Karpas-422 (cell line): ENCODE data around the gene CELF2. TPM values are rescaled to one million over a fixed set of nuclear protein-coding genes. Genes with fewer than 3 reads are reported as not detected.
A peak's percentile ranks its signal among the peaks of the same experiment; 100 is the strongest.

ENCODE experiments used
- DNase-seq: peaks from one replicate; pipeline ENCODE4 v3.0.0-alpha.2; 2015
- H2AFZ ChIP-seq: fragments of 200-600 bp; sonication (generic); 2 replicates; pipeline ENCODE4 v1.6.1; 2014; ENCODE audit warnings: antibody characterized with exemption, low read length, mixed read lengths
- H3K27ac ChIP-seq: fragments of 200-600 bp; sonication (generic); 2 replicates; pipeline ENCODE4 v1.5.1; 2014; ENCODE audit warnings: mild to moderate bottlenecking, low read length, moderate library complexity
- H3K27me3 ChIP-seq: fragments of 200-600 bp; sonication (generic); 2 replicates; pipeline ENCODE4 v1.6.1; 2014; ENCODE audit warnings: low read length, mixed read lengths
- H3K36me3 ChIP-seq: fragments of 200-600 bp; sonication (generic); 2 replicates; pipeline ENCODE4 v1.6.1; 2014; ENCODE audit warnings: low read length, mixed read lengths; ENCODE audit not compliant: insufficient read depth
- H3K4me1 ChIP-seq: fragments of 200-600 bp; sonication (generic); 2 replicates; pipeline ENCODE4 v1.6.1; 2014; ENCODE audit warnings: mild to moderate bottlenecking, low read length, mixed read lengths
- H3K4me2 ChIP-seq: fragments of 200-600 bp; sonication (generic); 2 replicates; pipeline ENCODE4 v1.6.1; 2014; ENCODE audit warnings: low read length, low read depth, mild to moderate bottlenecking; ENCODE audit not compliant: poor library complexity, severe bottlenecking
- H3K4me3 ChIP-seq: fragments of 200-600 bp; sonication (generic); 2 replicates; pipeline ENCODE4 v1.5.1; 2014; ENCODE audit warnings: mild to moderate bottlenecking, antibody characterized with exemption, low read length, mixed read lengths
- H3K79me2 ChIP-seq: fragments of 200-600 bp; sonication (generic); 2 replicates; pipeline ENCODE4 v1.6.1; 2014; ENCODE audit warnings: mild to moderate bottlenecking, low read length, mixed read lengths
- H3K9ac ChIP-seq: fragments of 200-600 bp; sonication (generic); 2 replicates; pipeline ENCODE4 v1.6.0; 2014; ENCODE audit warnings: low read length
- H3K9me2 ChIP-seq: fragments of 200-600 bp; sonication (generic), shearing (Covaris generic); replicated peaks from 2 replicates; pipeline ENCODE4 v1.6.0; 2014; ENCODE audit warnings: mild to moderate bottlenecking, low read length, moderate library complexity; ENCODE audit not compliant: insufficient read depth
- H3K9me3 ChIP-seq: fragments of 300-700, 200-600 bp; sonication (generic); 2 replicates; pipeline ENCODE4 v1.6.1; 2014; ENCODE audit warnings: low read length, mixed read lengths
- H4K20me1 ChIP-seq: fragments of 200-600 bp; sonication (generic); 2 replicates; pipeline ENCODE4 v1.6.1; 2014; ENCODE audit warnings: mild to moderate bottlenecking, antibody characterized with exemption, low read length, low read depth; ENCODE audit not compliant: insufficient read depth
- total RNA-seq: library from RNA; depleted of rRNA; stranded (reverse); fragments of >200 nt; shearing (Covaris generic); gene quantifications from 2 replicates; pipeline ENCODE4 v1.2.3, GENCODE V29; 2014; ENCODE audit warnings: low replicate concordance

Gene CELF2
- total RNA-seq, 1 experiment from 2014 or later: 2.3 TPM

- no peak overlapping the region for H3K9ac ChIP-seq
- no peak overlapping the region for H2AFZ ChIP-seq
- no peaks in the 10 kb centered on the region for H3K9me2 ChIP-seq
- H3K4me2 ChIP-seq: peak overlapping the region; percentile 64
- no peak overlapping the region for H3K27ac ChIP-seq
- no peaks in the 10 kb centered on the region for H3K79me2 ChIP-seq
- peaks cover 45% of the 10 kb centered on the region for H3K4me1 ChIP-seq
- no peaks in the 10 kb centered on the region for H3K36me3 ChIP-seq
- no peaks in the 10 kb centered on the region for H3K9me3 ChIP-seq
- no peak overlapping the region for H3K4me3 ChIP-seq
- DNase-seq: no peak
- H4K20me1 ChIP-seq: peaks cover 9% of the 10 kb centered on the region; the same call in 1 of the 2 replicates
- H3K27me3 ChIP-seq: no peaks in the 10 kb centered on the region
Observed at GRCh38 chr10:11243425-11244222, 226.0 kb downstream of the CELF2 start.

- no peak overlapping the region for H3K4me3 ChIP-seq
- H3K4me1 ChIP-seq: peaks cover 52% of the 10 kb centered on the region
- peak; percentile 50 for DNase-seq
- no peaks in the 10 kb centered on the region for H3K79me2 ChIP-seq
- H3K27me3 ChIP-seq: no peaks in the 10 kb centered on the region
- no peaks in the 10 kb centered on the region for H3K9me3 ChIP-seq
- H2AFZ ChIP-seq: no peak overlapping the region
- no peak overlapping the region for H3K27ac ChIP-seq
- peaks cover 12% of the 10 kb centered on the region; the same call in 1 of the 2 replicates for H4K20me1 ChIP-seq
- H3K4me2 ChIP-seq: peak overlapping the region; percentile 38
- no peak overlapping the region for H3K9ac ChIP-seq
- no peaks in the 10 kb centered on the region for H3K36me3 ChIP-seq
- no peaks in the 10 kb centered on the region for H3K9me2 ChIP-seq
Observed at GRCh38 chr10:11245095-11245479, 227.4 kb downstream of the CELF2 start.

DNA sequence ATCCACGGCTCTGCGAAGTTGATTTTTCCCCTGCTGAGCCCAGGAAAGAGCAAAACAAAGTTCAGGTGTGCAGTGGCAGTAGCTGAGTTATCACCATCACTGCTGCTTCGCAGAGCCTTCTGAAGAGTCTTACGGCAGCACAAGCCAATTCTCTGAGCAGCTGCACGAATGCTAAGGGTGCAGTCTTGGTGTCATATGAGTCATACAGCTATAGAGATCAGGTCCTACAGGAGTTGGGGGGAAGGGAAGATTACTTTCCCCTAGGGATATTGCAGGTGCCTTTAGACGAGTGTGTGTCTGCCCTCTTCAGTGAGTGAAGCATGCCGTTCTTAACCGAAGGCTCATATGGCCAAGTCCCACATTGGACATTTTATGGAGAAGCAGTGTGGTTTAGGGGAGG is 227.8 kb downstream of the CELF2 start:
- H3K27me3 ChIP-seq: no peaks in the 10 kb centered on the region
- no peak overlapping the region for H2AFZ ChIP-seq
- no peaks in the 10 kb centered on the region for H3K36me3 ChIP-seq
- H3K4me3 ChIP-seq: no peak overlapping the region
- H3K4me1 ChIP-seq: peaks cover 55% of the 10 kb centered on the region
- H3K9me3 ChIP-seq: no peaks in the 10 kb centered on the region
- H3K4me2 ChIP-seq: peak overlapping the region; percentile 38
- peaks cover 12% of the 10 kb centered on the region; the same call in 1 of the 2 replicates for H4K20me1 ChIP-seq
- H3K9me2 ChIP-seq: no peaks in the 10 kb centered on the region
- H3K9ac ChIP-seq: no peak overlapping the region
- no peaks in the 10 kb centered on the region for H3K79me2 ChIP-seq
- DNase-seq: peak; percentile 76
- no peak overlapping the region for H3K27ac ChIP-seq

DNA sequence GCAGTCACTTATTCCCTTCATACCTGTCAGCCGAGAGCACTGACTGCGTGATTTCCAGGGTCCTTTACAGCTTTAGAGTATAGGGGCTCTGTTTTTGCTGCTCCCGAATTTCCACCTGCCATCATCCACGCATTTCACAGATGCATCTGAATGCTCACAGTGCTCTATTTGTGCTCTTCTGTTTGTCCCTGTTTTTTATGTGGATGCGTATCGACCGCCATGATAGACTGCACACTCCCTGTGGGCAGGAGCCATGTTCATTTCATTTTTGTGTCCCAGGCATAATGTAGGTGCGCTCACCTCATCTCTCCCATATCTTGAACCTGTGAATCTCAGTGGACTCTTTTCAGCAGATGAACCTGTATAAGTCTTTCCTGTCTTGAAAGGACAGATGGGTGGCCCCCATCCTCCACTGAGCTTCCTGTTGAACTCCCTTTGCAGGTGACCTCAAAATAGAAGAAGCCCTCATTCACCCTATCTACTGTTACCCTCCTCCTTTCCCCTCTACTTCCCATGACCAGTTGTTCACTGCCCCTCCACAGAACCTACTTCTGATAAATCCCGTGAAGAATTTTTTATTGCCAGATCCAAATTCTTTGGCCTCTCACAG is 228.4 kb downstream of the CELF2 start:
- H3K4me1 ChIP-seq: peaks cover 60% of the 10 kb centered on the region
- no peaks in the 10 kb centered on the region for H3K79me2 ChIP-seq
- no peaks in the 10 kb centered on the region for H3K9me2 ChIP-seq
- H3K9ac ChIP-seq: no peak overlapping the region
- H3K27me3 ChIP-seq: no peaks in the 10 kb centered on the region
- no peaks in the 10 kb centered on the region for H3K36me3 ChIP-seq
- no peaks in the 10 kb centered on the region for H3K9me3 ChIP-seq
- H3K27ac ChIP-seq: no peak overlapping the region
- no peak overlapping the region for H2AFZ ChIP-seq
- H3K4me2 ChIP-seq: peak overlapping the region; percentile 38
- no peak overlapping the region for H3K4me3 ChIP-seq
- DNase-seq: no peak
- peaks cover 12% of the 10 kb centered on the region; the same call in 1 of the 2 replicates for H4K20me1 ChIP-seq

DNA sequence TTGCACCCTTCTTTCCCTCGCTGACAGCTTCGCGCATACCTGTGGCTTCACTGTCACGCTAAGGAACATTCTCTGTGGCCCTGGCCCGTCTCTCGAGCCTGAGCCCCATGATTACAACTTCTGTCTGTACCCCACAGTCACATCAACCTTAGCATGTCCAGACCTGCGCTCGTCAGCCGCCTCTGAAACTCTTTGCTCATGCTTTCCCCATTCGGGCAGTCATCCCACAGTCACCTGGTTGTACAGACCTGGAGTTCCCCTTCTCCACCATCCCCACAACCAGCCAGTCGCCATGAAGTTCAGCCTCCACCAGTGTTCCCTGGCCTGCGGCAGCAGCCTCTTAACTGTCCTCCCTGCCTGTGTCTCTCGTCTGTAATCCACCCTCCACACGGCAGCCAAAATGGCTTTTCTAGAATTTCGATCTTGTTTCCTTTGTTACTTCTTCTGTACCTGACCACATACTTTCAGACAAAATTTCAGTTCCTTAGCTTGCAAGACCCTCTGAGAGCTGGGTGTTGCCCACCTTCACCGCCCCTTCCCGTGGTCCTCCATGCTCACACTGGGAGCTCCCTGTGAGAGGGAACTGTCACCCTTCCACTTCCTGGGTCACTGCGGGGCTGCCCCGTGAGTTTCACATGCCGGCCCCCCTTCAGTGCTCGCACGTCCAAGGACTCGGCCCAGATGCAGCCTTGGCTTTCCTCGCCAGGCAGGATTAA is 229.2 kb downstream of the CELF2 start:
- Histone ChIP-seq H3K27me3 (no peaks in the 10 kb centered on the region), H4K20me1 (peaks cover 12% of the 10 kb centered on the region; the same call in 1 of the 2 replicates), H3K4me1 (peaks cover 58% of the 10 kb centered on the region), H3K9ac (no peak overlapping the region), H3K9me2 (no peaks in the 10 kb centered on the region), H3K79me2 (no peaks in the 10 kb centered on the region), H3K36me3 (no peaks in the 10 kb centered on the region), H3K4me3 (no peak overlapping the region), H3K27ac (no peak overlapping the region), H3K9me3 (no peaks in the 10 kb centered on the region), H3K4me2 (no peak overlapping the region), H2AFZ (no peak overlapping the region)
- DNase-seq: no peak

DNA sequence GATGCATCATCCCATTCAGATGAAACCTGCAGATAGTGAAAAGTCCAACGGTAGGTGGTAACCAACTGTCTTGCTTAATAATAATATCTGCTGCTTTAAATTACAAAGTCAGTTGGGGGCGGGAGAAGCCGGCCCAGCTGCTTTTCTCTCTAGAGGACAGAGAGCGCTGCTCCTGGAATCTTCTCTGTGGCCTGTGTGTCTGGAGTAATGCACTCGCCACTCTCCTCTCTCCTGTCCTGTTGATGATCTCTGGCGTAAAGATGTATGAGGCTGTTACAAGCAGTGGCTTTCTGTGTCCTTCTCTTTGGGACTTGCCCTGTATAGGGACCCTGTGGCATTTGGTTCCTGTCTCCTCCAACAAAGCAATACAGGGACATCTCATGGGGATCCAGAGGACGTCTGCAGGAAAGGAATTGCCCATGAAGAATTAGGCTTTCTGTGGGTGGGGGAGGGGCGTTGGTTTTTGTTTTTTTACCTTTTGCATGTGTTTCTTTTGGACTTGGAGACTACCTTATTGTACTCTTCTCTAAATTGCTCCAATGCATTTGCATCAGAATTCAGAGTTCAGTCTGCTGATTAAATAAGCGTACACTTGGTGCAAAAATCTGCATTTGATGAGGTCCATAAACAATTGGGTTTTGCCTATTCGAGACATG is 231.6 kb downstream of the CELF2 start:
- Histone ChIP-seq H3K9me2 (no peaks in the 10 kb centered on the region), H3K36me3 (no peaks in the 10 kb centered on the region), H2AFZ (no peak overlapping the region), H3K4me3 (no peak overlapping the region), H3K27ac (no peak overlapping the region), H3K27me3 (no peaks in the 10 kb centered on the region), H3K9me3 (no peaks in the 10 kb centered on the region), H3K4me1 (peaks cover 52% of the 10 kb centered on the region), H3K4me2 (no peak overlapping the region), H3K79me2 (no peaks in the 10 kb centered on the region), H4K20me1 (peaks cover 10% of the 10 kb centered on the region; the same call in 1 of the 2 replicates), H3K9ac (no peak overlapping the region)
- no peak for DNase-seq

- no peaks in the 10 kb centered on the region for H3K79me2 ChIP-seq
- H3K4me3 ChIP-seq: no peak overlapping the region
- no peak overlapping the region for H2AFZ ChIP-seq
- H3K9me2 ChIP-seq: no peaks in the 10 kb centered on the region
- H3K9ac ChIP-seq: no peak overlapping the region
- no peaks in the 10 kb centered on the region for H3K36me3 ChIP-seq
- H3K4me1 ChIP-seq: peaks cover 51% of the 10 kb centered on the region
- H4K20me1 ChIP-seq: peaks cover 7% of the 10 kb centered on the region; the same call in 1 of the 2 replicates
- no peaks in the 10 kb centered on the region for H3K9me3 ChIP-seq
- H3K27ac ChIP-seq: no peak overlapping the region
- H3K4me2 ChIP-seq: no peak overlapping the region
- DNase-seq: no peak
- H3K27me3 ChIP-seq: no peaks in the 10 kb centered on the region
Observed at GRCh38 chr10:11249808-11250195, 232.1 kb downstream of the CELF2 start.
